Measurements from ENCODE around the gene ANKRD66.
A peak's percentile ranks its signal among the peaks of the same experiment; 100 is the strongest.
"Not testable (repeated sequence)": the region's sequence is repeated elsewhere in the genome, so short reads cannot be mapped to it uniquely, and the experiment has no call there.

ANKRD66 gene

GRCh38 chr6:46746696-46747095 lies at the start of gene ANKRD66:
TSS of gene ANKRD66 (plus strand) at chr6:46746933. CDS start at chr6:46751949, 5,016 bp downstream.
- ATAC-seq = no peak
- no peak for DNase-seq

GRCh38 chr6:46699970-46700369 lies 46.8 kb upstream of the ANKRD66 start:
- DNase-seq (no peak), ATAC-seq (no peak)

- ATAC-seq = peak; percentile 46
Measured at GRCh38 chr6:46704562-46704961, 42.2 kb upstream of the ANKRD66 start.

GRCh38 chr6:46706464-46706863 lies 40.3 kb upstream of the ANKRD66 start:
- no peak for DNase-seq
- no peak for ATAC-seq

More at GRCh38 chr6:46704562-46704961, 42.2 kb upstream of the ANKRD66 start:
- no peak for DNase-seq

GRCh38 chr6:46711491-46711890 lies 35.2 kb upstream of the ANKRD66 start:
- ATAC-seq (no peak), DNase-seq (no peak)

GRCh38 chr6:46715141-46715540 lies 31.6 kb upstream of the ANKRD66 start:
- DNase-seq (no peak), ATAC-seq (no peak)

- DNase-seq (no peak), ATAC-seq (peak; percentile 36)
Measured at GRCh38 chr6:46719099-46719498, 27.6 kb upstream of the ANKRD66 start.

- DNase-seq = no peak
- no peak for ATAC-seq
Measured at GRCh38 chr6:46720401-46720800, 26.3 kb upstream of the ANKRD66 start.

GRCh38 chr6:46729787-46730326 lies 16.9 kb upstream of the ANKRD66 start:
- ATAC-seq (no peak), DNase-seq (no peak)

GRCh38 chr6:46730921-46731461 lies 15.7 kb upstream of the ANKRD66 start:
- no peak for DNase-seq

GRCh38 chr6:46733341-46733801 lies 13.4 kb upstream of the ANKRD66 start:
- no peak for ATAC-seq
- no peak for DNase-seq

More at GRCh38 chr6:46730921-46731461, 15.7 kb upstream of the ANKRD66 start:
- no peak for ATAC-seq

- DNase-seq = no peak
- ATAC-seq = peak; percentile 32
Measured at GRCh38 chr6:46734867-46735719, 11.6 kb upstream of the ANKRD66 start, which contains the start of gene PLA2G7. TSS of gene PLA2G7 (minus strand) at chr6:46735375. CDS start at chr6:46722891, 12,484 bp downstream.

- DNase-seq (no peak), ATAC-seq (no peak)
Measured at GRCh38 chr6:46735720-46736031, 11.1 kb upstream of the ANKRD66 start.

GRCh38 chr6:46736906-46737305 lies 9.8 kb upstream of the ANKRD66 start:
- ATAC-seq = no peak
- no peak for DNase-seq

GRCh38 chr6:46741482-46741881 lies 5.3 kb upstream of the ANKRD66 start:
- ATAC-seq (no peak), DNase-seq (no peak)

- ATAC-seq (no peak), DNase-seq (no peak)
Measured at GRCh38 chr6:46741910-46742309, 4.8 kb upstream of the ANKRD66 start.

- ATAC-seq = no peak
Measured at GRCh38 chr6:46743425-46744158, 3.1 kb upstream of the ANKRD66 start.

GRCh38 chr6:46744159-46744725 lies 2.5 kb upstream of the ANKRD66 start:
- ATAC-seq, DNase-seq: not testable (repeated sequence)

More at GRCh38 chr6:46743425-46744158, 3.1 kb upstream of the ANKRD66 start:
- no peak for DNase-seq

- DNase-seq (no peak), ATAC-seq (no peak)
Measured at GRCh38 chr6:46745973-46746372, 760 bp upstream of the ANKRD66 start.

- no peak for DNase-seq
- no peak for ATAC-seq
Measured at GRCh38 chr6:46748940-46749503, 2.3 kb downstream of the ANKRD66 start.

GRCh38 chr6:46749731-46750130 lies 3.0 kb downstream of the ANKRD66 start:
- ATAC-seq (no peak), DNase-seq (no peak)

- ATAC-seq = no peak
Measured at GRCh38 chr6:46751658-46752057, 4.9 kb downstream of the ANKRD66 start.

More at GRCh38 chr6:46751658-46752057, 4.9 kb downstream of the ANKRD66 start:
- DNase-seq = no peak
